GM12878 (cell line): ENCODE data around the gene KTN1. TPM values are rescaled to one million over a fixed set of nuclear protein-coding genes. Genes with fewer than 3 reads are reported as not detected.

Experiments used
- ATAC-seq: fragments of 200-7000 bp; cut with Tn5 transposase; 3 replicates; pipeline ENCODE4 v1.9.1; 2020; ENCODE audit warnings: mild to moderate bottlenecking, moderate library complexity
- BruUV-seq: library from RNA; stranded (reverse); fragments of 400-500 nt; replicated peaks from 2 replicates; lab custom pipeline; 2021; lab: Mats Ljungman, UMichigan
- CTCF ChIA-PET: fragments of 300-600 bp; sonication (Branson Sonifier 250); formaldehyde crosslinking; extraction: SDS; loops from one replicate; lab custom pipeline; 2021; ENCODE audit warnings: inconsistent platforms; lab: Yijun Ruan, JAX
- POLR2A ChIA-PET: fragments of 350-600 bp; formaldehyde crosslinking; extraction: SDS; loops from one replicate; lab custom pipeline; 2021; ENCODE audit warnings: inconsistent platforms; lab: Charles Lee
- RAD21 ChIA-PET: fragments of 300-600 bp; sonication (Branson Sonifier 250); formaldehyde crosslinking; loops from one replicate; lab custom pipeline; 2023; ENCODE audit warnings: antibody characterized with exemption; ENCODE audit not compliant: unreplicated experiment; lab: Charles Lee
- SMC1A ChIA-PET: fragments of 300-600 bp; sonication (Branson Sonifier 250); formaldehyde crosslinking; loops from one replicate; lab custom pipeline; 2023; ENCODE audit not compliant: unreplicated experiment, uncharacterized antibody; lab: Charles Lee
- DNase-seq: peaks from one replicate; pipeline ENCODE4 v3.0.0-alpha.2; 2011; ENCODE audit warnings: low read depth, low spot score
- FAIRE-seq: peaks from 3 replicates; lab custom pipeline; 2011; peaks lifted over from hg19 to GRCh38; lab: Jason Lieb, UNC
- H2AFZ ChIP-seq: 2 replicates; pipeline ENCODE4 v1.6.0; 2011; ENCODE audit warnings: low read depth, low read length, control low read depth; ENCODE audit not compliant: control insufficient read depth
- H3K27ac ChIP-seq: 2 replicates; pipeline ENCODE4 v1.5.1; 2011; ENCODE audit warnings: control low read depth; ENCODE audit not compliant: control insufficient read depth, insufficient read depth
- H3K27me3 ChIP-seq, 2 experiments: replicated peaks in 1 of 2; 2 replicates each; pipeline versions ENCODE4 v1.6.0 to v1.6.1; 2011; ENCODE audit warnings: low read length in 1 of 2; ENCODE audit not compliant: control insufficient read depth in 2 of 2, insufficient read depth in 2 of 2
- H3K36me3 ChIP-seq, 2 experiments: 2 replicates each; pipeline ENCODE4 v1.5.1; 2011; ENCODE audit warnings: low read length in 1 of 2; ENCODE audit not compliant: control insufficient read depth in 2 of 2, insufficient read depth in 2 of 2
- H3K4me1 ChIP-seq: 2 replicates; pipeline ENCODE4 v1.6.1; 2011; ENCODE audit warnings: mild to moderate bottlenecking, low read length, moderate library complexity, mixed read lengths; ENCODE audit not compliant: control insufficient read depth, insufficient read depth
- H3K4me2 ChIP-seq: 2 replicates; pipeline ENCODE4 v1.6.0; 2011; ENCODE audit warnings: control low read depth; ENCODE audit not compliant: control insufficient read depth, insufficient read depth
- H3K4me3 ChIP-seq: fragments of 200-600 bp; sonication (generic); 2 replicates; pipeline ENCODE4 v1.5.1; 2016
- H3K79me2 ChIP-seq: 2 replicates; pipeline ENCODE4 v1.6.0; 2011; ENCODE audit warnings: low read length; ENCODE audit not compliant: control insufficient read depth, insufficient read depth
- H3K9ac ChIP-seq: 2 replicates; pipeline ENCODE4 v1.8.0; 2011; ENCODE audit warnings: low read length, control low read depth, mixed read lengths; ENCODE audit not compliant: control insufficient read depth, insufficient read depth
- H3K9me3 ChIP-seq: replicated peaks from 3 replicates; pipeline ENCODE4 v1.5.1; 2011; ENCODE audit warnings: mild to moderate bottlenecking, low read length; ENCODE audit not compliant: control insufficient read depth, insufficient read depth
- H4K20me1 ChIP-seq: 2 replicates; pipeline ENCODE4 v1.6.0; 2011; ENCODE audit not compliant: control insufficient read depth, insufficient read depth
- ATF7 ChIP-seq: fragments of 450-650 bp; IDR thresholded peaks from 2 replicates; pipeline ENCODE4 v1.6.1; 2016; ENCODE audit warnings: low read depth, mild to moderate bottlenecking
- ESRRA ChIP-seq: IDR thresholded peaks from 2 replicates; pipeline ENCODE4 v1.6.1; 2012; ENCODE audit warnings: mild to moderate bottlenecking, low read length, improper control_type of control experiment
- IKZF2 ChIP-seq, 2 experiments: fragments of 450-650 bp; IDR thresholded peaks; 2 replicates each; pipeline ENCODE4 v1.6.1; 2017; ENCODE audit warnings: mild to moderate bottlenecking in 2 of 2, moderate library complexity in 2 of 2
- NFIC ChIP-seq: IDR thresholded peaks from 2 replicates; pipeline ENCODE4 v1.6.1; 2012; ENCODE audit warnings: low read depth, mild to moderate bottlenecking, inconsistent platforms, low read length, moderate library complexity
- SREBF1 ChIP-seq: IDR thresholded peaks from 2 replicates; pipeline ENCODE4 v1.6.1; 2012; ENCODE audit warnings: mild to moderate bottlenecking, low read length
- YY1 ChIP-seq: IDR thresholded peaks from 2 replicates; pipeline ENCODE4 v1.6.1; 2011; ENCODE audit warnings: low read depth, mild to moderate bottlenecking, low read length
- WGBS: methylation state at CpG from one replicate; pipeline ENCODE4 v1.1.6; 2016; ENCODE audit warnings: low lambda C conversion rate; ENCODE audit not compliant: insufficient replicate concordance, insufficient coverage; ENCODE audit errors: missing lambda C conversion rate; 5-methylcytosine and 5-hydroxymethylcytosine counted together
- in situ Hi-C: fragments of 300-500 bp; cut with MboI; formaldehyde crosslinking; loops from 9 replicates; pipeline ENCODE4 v1.14.3; 2018; ENCODE audit warnings: mixed read lengths
- intact Hi-C: fragments of 100-400 bp; cut with micrococcal nuclease; formaldehyde crosslinking; loops from one replicate; pipeline ENCODE4 v1.14.2; 2022; ENCODE audit not compliant: unreplicated experiment
- polyA plus RNA-seq, 11 experiments: library from polyadenylated mRNA; depleted of rRNA in 4 of 11; unstranded in 6 of 11; stranded (reverse) in 5 of 11; fragments of >200 nt; fragmentation: Nextera tagmentation in 4 of 11; fragmentation: Illumina TruSeq in 1 of 11; extraction: Ambion mirVana in 4 of 11; extraction: Trizol in 1 of 11; gene quantifications; 1 replicate in 1 of 11; 2 replicates in 10 of 11; pipeline versions ENCODE4 v1.2.1 to v1.2.3, GENCODE V29; 2011 to 2016; ENCODE audit warnings: inconsistent platforms in 2 of 11, missing spikeins in 2 of 11, low read depth in 1 of 11
- total RNA-seq, 4 experiments: library from RNA; depleted of rRNA in 3 of 4; stranded (reverse); fragments of >200 nt in 3 of 4; fragmentation: Illumina TruSeq in 1 of 4; extraction: Trizol in 1 of 4; gene quantifications; 2 replicates each; pipeline versions ENCODE4 v1.2.1 to v1.2.3, GENCODE V29; 2013 to 2021

Gene KTN1
- total and polyA plus RNA-seq, 10 of the 15 experiments (the other 5 are each of a cell fraction or from before 2014, with no cell fraction given), result 50.6 to 154 (median 84.2) TPM

GRCh38 chr14:55645145-55645544, 65.1 kb downstream of the KTN1 start:
- H4K20me1 ChIP-seq, result no peaks in the 10 kb centered on the region
- ATAC-seq (no peak), DNase-seq (no peak), FAIRE-seq (no peak)
- 94% methylated on average over 1 of the region's 1 CpG for WGBS
- no peak overlapping the region for H3K4me3 ChIP-seq
- no peak overlapping the region for H2AFZ ChIP-seq
- no peaks in the 10 kb centered on the region for H3K79me2 ChIP-seq
- ChIA-PET CTCF (no interaction called here), POLR2A (no interaction called here), SMC1A (no interaction called here), RAD21 (no interaction called here)
- in situ Hi-C loops, result no loop called here
- intact Hi-C loops, result no loop called here
- H3K4me2 ChIP-seq, result no peak overlapping the region
- TF ChIP-seq NFIC (no peak), SREBF1 (no peak), YY1 (no peak), ATF7 (no peak), ESRRA (no peak)
- no TSS peak for BruUV-seq
- no peaks in the 10 kb centered on the region for H3K27me3 ChIP-seq
- H3K36me3 ChIP-seq, result peaks cover 0 to 6% of the 10 kb centered on the region in 2 experiments; a peak in 3 of 4 replicates
- no peak overlapping the region for H3K9ac ChIP-seq
- no peaks in the 10 kb centered on the region for H3K9me3 ChIP-seq
- H3K4me1 ChIP-seq, result no peaks in the 10 kb centered on the region
- H3K27ac ChIP-seq, result no peak overlapping the region

GRCh38 chr14:55645845-55646832, 66.1 kb downstream of the KTN1 start:
- Histone ChIP-seq H3K27me3 (no peaks in the 10 kb centered on the region), H4K20me1 (no peaks in the 10 kb centered on the region), H3K4me1 (no peaks in the 10 kb centered on the region), H3K79me2 (no peaks in the 10 kb centered on the region), H3K27ac (no peak overlapping the region), H3K36me3 (peaks cover 0 to 6% of the 10 kb centered on the region in 2 experiments; a peak in 3 of 4 replicates), H2AFZ (no peak overlapping the region), H3K9ac (no peak overlapping the region), H3K4me3 (no peak overlapping the region), H3K9me3 (no peaks in the 10 kb centered on the region), H3K4me2 (no peak overlapping the region)
- TF ChIP-seq IKZF2 (IDR thresholded peaks at IDR 0.05) (no peak), NFIC (no peak)
- ATAC-seq (no peak), FAIRE-seq (no peak), DNase-seq (no peak)
- in situ Hi-C loops (no loop called here), intact Hi-C loops (no loop called here)
- ChIA-PET RAD21 (no interaction called here), CTCF (no interaction called here), POLR2A (no interaction called here), SMC1A (no interaction called here)
- WGBS, result 100% methylated on average over 2 of the region's 2 CpGs
- BruUV-seq, result no TSS peak
